B cell (primary cell): Measurements from ENCODE around the gene MIXL1. TPM values are rescaled to one million over a fixed set of nuclear protein-coding genes. Genes with fewer than 3 reads are reported as not detected.

Experiments used
- ATAC-seq: fragments of 200-7000 bp; cut with Tn5 transposase; one replicate; pipeline ENCODE4 v1.10.0; 2021; ENCODE audit warnings: low read depth, mild to moderate bottlenecking, moderate number of reproducible peaks, moderate library complexity
- CTCF ChIA-PET: fragments of 350-600 bp; sonication (Branson Sonifier 250); formaldehyde crosslinking; loops from one replicate; lab custom pipeline; 2021; ENCODE audit warnings: antibody characterized with exemption, inconsistent platforms; lab: Charles Lee
- POLR2A ChIA-PET: fragments of 350-600 bp; sonication (Branson Sonifier 250); formaldehyde crosslinking; loops from one replicate; lab custom pipeline; 2021; ENCODE audit warnings: antibody characterized with exemption; lab: Charles Lee
- DNase-seq: peaks from one replicate; pipeline ENCODE4 v3.0.0; 2013
- H2AFZ ChIP-seq: 2 replicates; pipeline ENCODE4 v1.6.1; 2012; ENCODE audit warnings: mild to moderate bottlenecking, low read depth, low read length; ENCODE audit not compliant: insufficient read depth, poor library complexity, severe bottlenecking
- H3K27ac ChIP-seq, 2 donors: 1 replicate in 1 of 2; 2 replicates in 1 of 2; pipeline ENCODE4 v1.5.1; 2012 to 2013; ENCODE audit warnings: low read length in 2 of 2, mild to moderate bottlenecking in 2 of 2, moderate library complexity in 1 of 2
- H3K27me3 ChIP-seq, 4 experiments: fragments of 200-600 bp in 1 of 4; sonication (generic) in 1 of 4; replicated peaks in 1 of 4; 1 replicate in 2 of 4; 2 replicates in 2 of 4; pipeline versions ENCODE4 v1.6.1 to v1.7.0; 2013 to 2016; ENCODE audit warnings: low read length in 3 of 4, mild to moderate bottlenecking in 2 of 4, mixed read lengths in 1 of 4, moderate library complexity in 1 of 4; ENCODE audit not compliant: insufficient read depth in 4 of 4, control insufficient read depth in 3 of 4; ENCODE audit errors: control extremely low read depth in 1 of 4
- H3K36me3 ChIP-seq, 2 experiments: replicated peaks in 1 of 2; 1 replicate in 1 of 2; 2 replicates in 1 of 2; pipeline versions ENCODE4 v1.6.1 to v1.7.1; 2013; ENCODE audit warnings: low read length in 1 of 2; ENCODE audit not compliant: insufficient read depth in 2 of 2, control insufficient read depth in 1 of 2; ENCODE audit errors: control extremely low read depth in 1 of 2, extremely low read depth in 1 of 2
- H3K4me1 ChIP-seq, 2 donors: fragments of 200-600 bp in 1 of 2; sonication (generic) in 1 of 2; 1 replicate in 1 of 2; 2 replicates in 1 of 2; pipeline versions ENCODE4 v1.5.1 to v1.6.1; 2013 to 2017; ENCODE audit warnings: low read length in 2 of 2; ENCODE audit not compliant: control insufficient read depth in 2 of 2, insufficient read depth in 2 of 2
- H3K4me2 ChIP-seq: replicated peaks from 2 replicates; pipeline ENCODE3; 2012; ENCODE audit warnings: mild to moderate bottlenecking, low read depth, low read length; ENCODE audit not compliant: poor library complexity, severe bottlenecking
- H3K4me3 ChIP-seq, 5 experiments: fragments of 200-600 bp in 1 of 5; sonication (generic) in 1 of 5; 1 replicate in 3 of 5; 2 replicates in 2 of 5; pipeline versions ENCODE4 v1.5.1 to v1.7.0; 2011 to 2016; ENCODE audit warnings: low read length in 4 of 5, mild to moderate bottlenecking in 4 of 5, low read depth in 2 of 5, control low read depth in 1 of 5, moderate library complexity in 1 of 5; ENCODE audit not compliant: insufficient read depth in 1 of 5; ENCODE audit errors: control extremely low read depth in 1 of 5, extremely low read depth in 1 of 5
- H3K79me2 ChIP-seq: fragments of 200-600 bp; sonication (generic); one replicate; pipeline ENCODE4 v1.6.0; 2016; ENCODE audit warnings: low read length; ENCODE audit not compliant: control insufficient read depth, insufficient read depth
- H3K9ac ChIP-seq: fragments of 200-600 bp; sonication (generic); 2 replicates; pipeline ENCODE4 v1.6.1; 2017; ENCODE audit warnings: mild to moderate bottlenecking, low read length, moderate library complexity
- H3K9me3 ChIP-seq, 3 donors: one replicate each; pipeline versions ENCODE4 v1.6.1 to v1.7.1; 2013; ENCODE audit warnings: low read length in 2 of 3; ENCODE audit not compliant: control insufficient read depth in 2 of 3, insufficient read depth in 1 of 3; ENCODE audit errors: control extremely low read depth in 1 of 3
- H4K20me1 ChIP-seq: 2 replicates; pipeline ENCODE4 v1.6.0; 2012; ENCODE audit warnings: mild to moderate bottlenecking, low read length; ENCODE audit not compliant: insufficient read depth, control insufficient read depth, poor library complexity, severe bottlenecking
- H3K27ac Mint-ChIP-seq: one replicate; pipeline ENCODE4 v1.8.0; 2021; ENCODE audit warnings: mixed read lengths
- H3K27me3 Mint-ChIP-seq: one replicate; pipeline ENCODE4 v1.8.0; 2021; ENCODE audit warnings: mixed read lengths
- H3K4me1 Mint-ChIP-seq: one replicate; pipeline ENCODE4 v1.8.0; 2021; ENCODE audit warnings: mixed read lengths
- H3K4me3 Mint-ChIP-seq: one replicate; pipeline ENCODE4 v1.8.0; 2021; ENCODE audit warnings: mixed read lengths
- H3K9me3 Mint-ChIP-seq: one replicate; pipeline ENCODE4 v1.8.0; 2022; ENCODE audit warnings: mixed read lengths; ENCODE audit not compliant: insufficient read depth
- EZH2 ChIP-seq: IDR thresholded peaks from 2 replicates; pipeline ENCODE4 v1.6.1; 2012; ENCODE audit warnings: borderline replicate concordance, low read depth, mild to moderate bottlenecking, moderate library complexity, low read length; ENCODE audit not compliant: insufficient read depth, poor library complexity, severe bottlenecking
- WGBS: methylation state at CpG from one replicate; pipeline ENCODE4 v1.1.5; 2013; ENCODE audit warnings: missing lambda C conversion rate; ENCODE audit not compliant: insufficient coverage; 5-methylcytosine and 5-hydroxymethylcytosine counted together
- intact Hi-C: fragments of 100-400 bp; cut with micrococcal nuclease; formaldehyde crosslinking; loops from one replicate; pipeline ENCODE4 v1.10.0; 2022
- polyA plus RNA-seq: library from polyadenylated mRNA; depleted of rRNA; stranded (reverse); fragments of >200 nt; gene quantifications from 2 replicates; pipeline ENCODE4 v1.2.3, GENCODE V29; 2012
- total RNA-seq, 2 donors: library from RNA; stranded (reverse); fragments of 120-200 nt in 1 of 2; gene quantifications; 1 replicate in 1 of 2; 2 replicates in 1 of 2; pipeline versions ENCODE4 v1.2.3 to v1.2.4, GENCODE V29; 2013 to 2022
- TF ChIP-seq, protein P1 (sequence below): fragments of 200-600 bp; IDR thresholded peaks from one replicate; pipeline ENCODE4 v1.8.0; 2022; ENCODE audit warnings: antibody characterized with exemption, mild to moderate bottlenecking

The MIXL1 gene
- total and polyA plus RNA-seq, 2 donors (not counting 1 experiment from before 2014, with no cell fraction given): 0.84 to 1.7 TPM

- no peaks in the 10 kb centered on the region for H3K36me3 ChIP-seq
- no peak overlapping the region for H3K4me2 ChIP-seq
- no peak overlapping the region for H3K4me3 Mint-ChIP-seq
- intact Hi-C loops: no loop called here
- no peak for DNase-seq
- H3K4me3 ChIP-seq: no peak overlapping the region
- no peaks in the 10 kb centered on the region for H4K20me1 ChIP-seq
- H3K9ac ChIP-seq: no peak overlapping the region
- H3K9me3 ChIP-seq: no peaks in the 10 kb centered on the region
- no peaks in the 10 kb centered on the region for H3K9me3 Mint-ChIP-seq
- H3K4me1 ChIP-seq: peaks cover 10 to 12% of the 10 kb centered on the region in 2 donors
- CTCF ChIA-PET: no interaction called here
- peaks cover 19% of the 10 kb centered on the region for H3K4me1 Mint-ChIP-seq
- no peaks in the 10 kb centered on the region for H3K79me2 ChIP-seq
- peaks cover 3% of the 10 kb centered on the region for H3K27me3 Mint-ChIP-seq
- ATAC-seq: no peak
- POLR2A ChIA-PET: no interaction called here
- no peak overlapping the region for H2AFZ ChIP-seq
- TF ChIP-seq, protein P1, sequence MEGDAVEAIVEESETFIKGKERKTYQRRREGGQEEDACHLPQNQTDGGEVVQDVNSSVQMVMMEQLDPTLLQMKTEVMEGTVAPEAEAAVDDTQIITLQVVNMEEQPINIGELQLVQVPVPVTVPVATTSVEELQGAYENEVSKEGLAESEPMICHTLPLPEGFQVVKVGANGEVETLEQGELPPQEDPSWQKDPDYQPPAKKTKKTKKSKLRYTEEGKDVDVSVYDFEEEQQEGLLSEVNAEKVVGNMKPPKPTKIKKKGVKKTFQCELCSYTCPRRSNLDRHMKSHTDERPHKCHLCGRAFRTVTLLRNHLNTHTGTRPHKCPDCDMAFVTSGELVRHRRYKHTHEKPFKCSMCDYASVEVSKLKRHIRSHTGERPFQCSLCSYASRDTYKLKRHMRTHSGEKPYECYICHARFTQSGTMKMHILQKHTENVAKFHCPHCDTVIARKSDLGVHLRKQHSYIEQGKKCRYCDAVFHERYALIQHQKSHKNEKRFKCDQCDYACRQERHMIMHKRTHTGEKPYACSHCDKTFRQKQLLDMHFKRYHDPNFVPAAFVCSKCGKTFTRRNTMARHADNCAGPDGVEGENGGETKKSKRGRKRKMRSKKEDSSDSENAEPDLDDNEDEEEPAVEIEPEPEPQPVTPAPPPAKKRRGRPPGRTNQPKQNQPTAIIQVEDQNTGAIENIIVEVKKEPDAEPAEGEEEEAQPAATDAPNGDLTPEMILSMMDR: no peak
- TF ChIP-seq EZH2: no peak
- H3K27ac Mint-ChIP-seq: no peak overlapping the region
- no peak overlapping the region for H3K27ac ChIP-seq
- H3K27me3 ChIP-seq: no peaks in the 10 kb centered on the region
Observed at GRCh38 chr1:226204198-226204597, 19.3 kb upstream of the MIXL1 start.

- no peaks in the 10 kb centered on the region for H3K9me3 ChIP-seq
- H3K36me3 ChIP-seq: no peaks in the 10 kb centered on the region
- no peak overlapping the region for H3K27ac Mint-ChIP-seq
- no peaks in the 10 kb centered on the region for H4K20me1 ChIP-seq
- intact Hi-C loops: no loop called here
- H3K4me3 Mint-ChIP-seq: no peak overlapping the region
- no peak overlapping the region for H3K27ac ChIP-seq
- H3K4me2 ChIP-seq: no peak overlapping the region
- POLR2A ChIA-PET: interaction anchor here (0.6 kb wide), 1 partner anchor 27 kb away, joined by 4 read pairs; no protein-coding TSS in a partner anchor
- peaks cover 4 to 5% of the 10 kb centered on the region in 2 donors for H3K4me1 ChIP-seq
- no peak overlapping the region for H3K9ac ChIP-seq
- DNase-seq: no peak
- 94% methylated on average over 4 of the region's 5 CpGs for WGBS
- CTCF ChIA-PET: no interaction called here
- H3K79me2 ChIP-seq: no peaks in the 10 kb centered on the region
- H3K4me3 ChIP-seq: no peak overlapping the region
- no peaks in the 10 kb centered on the region for H3K27me3 ChIP-seq
- H3K9me3 Mint-ChIP-seq: no peaks in the 10 kb centered on the region
- peaks cover 7% of the 10 kb centered on the region for H3K4me1 Mint-ChIP-seq
- no peak overlapping the region for H2AFZ ChIP-seq
- H3K27me3 Mint-ChIP-seq: peaks cover 3% of the 10 kb centered on the region
- TF ChIP-seq EZH2: no peak
- TF ChIP-seq, protein P1: no peak
- no peak for ATAC-seq
Observed at GRCh38 chr1:226207048-226207447, 16.4 kb upstream of the MIXL1 start.
